IMR-90 (cell line): ENCODE results near the gene ERCC1. TPM values are rescaled to one million over a fixed set of nuclear protein-coding genes. Genes with fewer than 3 reads are reported as not detected.

Source experiments
- ATAC-seq: fragments of 200-7000 bp; cut with Tn5 transposase; 2 replicates; pipeline ENCODE4 v1.9.1; 2020; ENCODE audit warnings: low read depth, mild to moderate bottlenecking, moderate library complexity
- BruUV-seq: library from RNA; stranded (reverse); fragments of 400-500 nt; replicated peaks from 2 replicates; lab custom pipeline; 2021; lab: Mats Ljungman, UMichigan
- CTCF ChIA-PET: fragments of 300-600 bp; formaldehyde crosslinking; extraction: SDS; loops from one replicate; lab custom pipeline; 2021; ENCODE audit warnings: antibody characterized with exemption; lab: Yijun Ruan, JAX
- POLR2A ChIA-PET: fragments of 300-600 bp; sonication (Branson Sonifier 250); formaldehyde crosslinking; loops from one replicate; lab custom pipeline; 2022; ENCODE audit warnings: antibody characterized with exemption; ENCODE audit not compliant: unreplicated experiment; lab: Charles Lee
- DNase-seq: peaks from one replicate; pipeline ENCODE4 v3.0.0; 2013
- H2AFZ ChIP-seq: replicated peaks from 2 replicates; pipeline ENCODE3; 2013; ENCODE audit warnings: low read length, mild to moderate bottlenecking; ENCODE audit not compliant: poor library complexity
- H2AK5ac ChIP-seq: 2 replicates; pipeline ENCODE4 v1.6.1; 2013; ENCODE audit warnings: low read depth, low read length, inconsistent platforms
- H2AK9ac ChIP-seq: replicated peaks from 2 replicates; pipeline ENCODE3; 2013; ENCODE audit warnings: mild to moderate bottlenecking, low read depth, low read length, moderate library complexity; ENCODE audit not compliant: poor library complexity
- H2BK120ac ChIP-seq: 2 replicates; pipeline ENCODE4 v1.6.1; 2013; ENCODE audit warnings: low read depth, low read length, inconsistent platforms
- H2BK15ac ChIP-seq: 3 replicates; pipeline ENCODE4 v1.6.1; 2013; ENCODE audit warnings: low read depth, low read length, inconsistent platforms
- H2BK20ac ChIP-seq: 2 replicates; pipeline ENCODE4 v1.6.1; 2013; ENCODE audit warnings: low read depth, mild to moderate bottlenecking, inconsistent platforms, low read length, moderate library complexity
- H2BK5ac ChIP-seq: 2 replicates; pipeline ENCODE4 v1.6.1; 2013; ENCODE audit warnings: mild to moderate bottlenecking, low read depth, low read length, inconsistent platforms; ENCODE audit not compliant: poor library complexity, severe bottlenecking
- H3K14ac ChIP-seq: replicated peaks from 2 replicates; pipeline ENCODE4 v1.6.1; 2013; ENCODE audit warnings: low read depth, low read length, inconsistent platforms
- H3K18ac ChIP-seq: 2 replicates; pipeline ENCODE4 v1.6.1; 2013; ENCODE audit warnings: low read depth, low read length, control low read depth
- H3K23ac ChIP-seq: 2 replicates; pipeline ENCODE4 v1.6.1; 2013; ENCODE audit warnings: low read depth, low read length, inconsistent platforms
- H3K27ac ChIP-seq: 2 replicates; pipeline ENCODE4 v1.5.1; 2013; ENCODE audit warnings: mild to moderate bottlenecking, control low read depth, low read length; ENCODE audit not compliant: insufficient read depth
- H3K27me3 ChIP-seq: 2 replicates; pipeline ENCODE4 v1.6.1; 2013; ENCODE audit warnings: low read length; ENCODE audit not compliant: control insufficient read depth, insufficient read depth
- H3K36me3 ChIP-seq: 2 replicates; pipeline ENCODE4 v1.6.1; 2013; ENCODE audit warnings: low read length, mixed read lengths; ENCODE audit not compliant: control insufficient read depth, insufficient read depth
- H3K4ac ChIP-seq: 2 replicates; pipeline ENCODE4 v1.6.1; 2013; ENCODE audit warnings: low read depth, low read length, inconsistent platforms
- H3K4me1 ChIP-seq: 2 replicates; pipeline ENCODE4 v1.6.1; 2013; ENCODE audit warnings: low read length, mixed read lengths; ENCODE audit not compliant: control insufficient read depth, insufficient read depth
- H3K4me2 ChIP-seq: 2 replicates; pipeline ENCODE4 v1.6.1; 2013; ENCODE audit warnings: low read depth, mild to moderate bottlenecking, control low read depth, low read length, moderate library complexity
- H3K4me3 ChIP-seq: 2 replicates; pipeline ENCODE4 v1.5.1; 2013; ENCODE audit warnings: low read depth, mild to moderate bottlenecking, control low read depth, low read length, moderate library complexity; ENCODE audit not compliant: insufficient read depth
- H3K56ac ChIP-seq: 2 replicates; pipeline ENCODE4 v1.6.1; 2013; ENCODE audit warnings: low read length, inconsistent platforms; ENCODE audit not compliant: insufficient read depth; ENCODE audit errors: extremely low read depth
- H3K79me1 ChIP-seq, 2 experiments: 2 replicates each; pipeline ENCODE4 v1.6.1; 2013; ENCODE audit warnings: low read length in 2 of 2, inconsistent platforms in 1 of 2, low read depth in 1 of 2
- H3K9ac ChIP-seq: 2 replicates; pipeline ENCODE4 v1.6.1; 2013; ENCODE audit warnings: low read depth, low read length, control low read depth
- H3K9me1 ChIP-seq: 2 replicates; pipeline ENCODE4 v1.6.1; 2013; ENCODE audit warnings: low read length, inconsistent platforms; ENCODE audit not compliant: insufficient read depth
- H3K9me3 ChIP-seq: 2 replicates; pipeline ENCODE4 v1.6.1; 2013; ENCODE audit warnings: low read length; ENCODE audit not compliant: control insufficient read depth, insufficient read depth
- H4K20me1 ChIP-seq: 2 replicates; pipeline ENCODE4 v1.6.1; 2013; ENCODE audit warnings: low read length, inconsistent platforms; ENCODE audit not compliant: insufficient read depth
- H4K5ac ChIP-seq: 2 replicates; pipeline ENCODE4 v1.6.1; 2013; ENCODE audit warnings: mild to moderate bottlenecking, low read depth, low read length, control low read depth
- H4K8ac ChIP-seq, 2 experiments: 2 replicates each; pipeline ENCODE4 v1.6.1; 2013; ENCODE audit warnings: low read depth in 2 of 2, low read length in 2 of 2, control low read depth in 1 of 2, inconsistent platforms in 1 of 2
- H4K91ac ChIP-seq: 2 replicates; pipeline ENCODE4 v1.6.1; 2013; ENCODE audit warnings: low read depth, low read length, inconsistent platforms; ENCODE audit not compliant: insufficient read depth
- BHLHE40 ChIP-seq: fragments of 150-350 bp; IDR thresholded peaks from 2 replicates; pipeline ENCODE4 v1.6.1; 2016; ENCODE audit warnings: mild to moderate bottlenecking, low read depth, low read length
- CEBPB ChIP-seq: IDR thresholded peaks from 2 replicates; pipeline ENCODE4 v1.6.1; 2012; ENCODE audit warnings: low read depth, low read length, improper control_type of control experiment
- CHD1 ChIP-seq: IDR thresholded peaks from 2 replicates; pipeline ENCODE4 v1.6.1; 2012; ENCODE audit warnings: low read depth, low read length, improper control_type of control experiment
- FOS ChIP-seq: fragments of 150-350 bp; IDR thresholded peaks from 2 replicates; pipeline ENCODE4 v1.6.1; 2016; ENCODE audit warnings: low read depth, low read length
- MAFK ChIP-seq: IDR thresholded peaks from 2 replicates; pipeline ENCODE4 v1.6.1; 2012; ENCODE audit warnings: low read depth, low read length, improper control_type of control experiment
- MAZ ChIP-seq: IDR thresholded peaks from 2 replicates; pipeline ENCODE4 v1.6.1; 2012; ENCODE audit warnings: low read depth, mild to moderate bottlenecking, low read length, improper control_type of control experiment, moderate library complexity, borderline replicate concordance
- MXI1 ChIP-seq: IDR thresholded peaks from 2 replicates; pipeline ENCODE4 v1.6.1; 2012; ENCODE audit warnings: low read depth, mild to moderate bottlenecking, low read length, moderate library complexity, borderline replicate concordance
- NFE2L2 ChIP-seq: fragments of 150-350 bp; IDR thresholded peaks from 2 replicates; pipeline ENCODE4 v1.6.1; 2016; ENCODE audit warnings: low read depth, mild to moderate bottlenecking, low read length
- POLR2A ChIP-seq: IDR thresholded peaks from 2 replicates; pipeline ENCODE4 v1.6.1; 2012; ENCODE audit warnings: mild to moderate bottlenecking, low read depth, low read length
- RAD21 ChIP-seq: IDR thresholded peaks from 2 replicates; pipeline ENCODE4 v1.6.1; 2012; ENCODE audit warnings: low read length, improper control_type of control experiment
- RCOR1 ChIP-seq: IDR thresholded peaks from 2 replicates; pipeline ENCODE4 v1.6.1; 2012; ENCODE audit warnings: mild to moderate bottlenecking, low read length, improper control_type of control experiment; ENCODE audit not compliant: insufficient replicate concordance
- RFX5 ChIP-seq: IDR thresholded peaks from 2 replicates; pipeline ENCODE4 v1.8.0; 2012; ENCODE audit warnings: low read depth, mild to moderate bottlenecking, low read length, moderate library complexity
- WGBS, 2 experiments: methylation state at CpG; one replicate each; pipeline versions ENCODE4 v1.1.5 to v1.1.7; 2013; ENCODE audit warnings: missing lambda C conversion rate in 2 of 2; ENCODE audit not compliant: insufficient read length in 1 of 2; ENCODE audit errors: extremely low coverage in 2 of 2; 5-methylcytosine and 5-hydroxymethylcytosine counted together
- dilution Hi-C: fragments of 300-500 bp; cut with HindIII; formaldehyde crosslinking; loops from one replicate; pipeline ENCODE4 v1.14.3; 2018; ENCODE audit warnings: low sequenced_read_pairs; ENCODE audit not compliant: unreplicated experiment
- in situ Hi-C: fragments of 300-500 bp; cut with MboI; formaldehyde crosslinking; loops from 3 replicates; pipeline ENCODE4 v1.14.3; 2019; ENCODE audit warnings: low sequenced_read_pairs, inconsistent platforms, mixed read lengths
- intact Hi-C: fragments of 100-400 bp; cut with micrococcal nuclease; formaldehyde crosslinking; loops from 2 replicates; pipeline ENCODE4 v1.10.0; 2022
- polyA plus RNA-seq, 3 experiments: library from polyadenylated mRNA; depleted of rRNA; stranded (reverse); fragments of >200 nt; gene quantifications; 2 replicates each; pipeline ENCODE4 v1.2.3, GENCODE V29; 2012; ENCODE audit warnings: low replicate concordance in 1 of 3
- total RNA-seq: library from RNA; depleted of rRNA; stranded (reverse); fragments of >200 nt; gene quantifications from 2 replicates; pipeline ENCODE4 v1.2.3, GENCODE V29; 2012
- TF ChIP-seq, protein P1 (sequence below): fragments of 150-350 bp; IDR thresholded peaks from 2 replicates; pipeline ENCODE4 v1.6.1; 2017; ENCODE audit warnings: mild to moderate bottlenecking, antibody characterized with exemption, low read length, low read depth
- TF ChIP-seq, protein P2 (sequence below): conservative IDR thresholded peaks from 2 replicates; pipeline ENCODE4 v1.5.1; 2012; ENCODE audit warnings: mild to moderate bottlenecking, low read depth, low read length, improper control_type of control experiment

The ERCC1 gene
- total and polyA plus RNA-seq, 2 of the 4 experiments (the other 2 are of a cell fraction), result 84.2 to 132 TPM

DNA sequence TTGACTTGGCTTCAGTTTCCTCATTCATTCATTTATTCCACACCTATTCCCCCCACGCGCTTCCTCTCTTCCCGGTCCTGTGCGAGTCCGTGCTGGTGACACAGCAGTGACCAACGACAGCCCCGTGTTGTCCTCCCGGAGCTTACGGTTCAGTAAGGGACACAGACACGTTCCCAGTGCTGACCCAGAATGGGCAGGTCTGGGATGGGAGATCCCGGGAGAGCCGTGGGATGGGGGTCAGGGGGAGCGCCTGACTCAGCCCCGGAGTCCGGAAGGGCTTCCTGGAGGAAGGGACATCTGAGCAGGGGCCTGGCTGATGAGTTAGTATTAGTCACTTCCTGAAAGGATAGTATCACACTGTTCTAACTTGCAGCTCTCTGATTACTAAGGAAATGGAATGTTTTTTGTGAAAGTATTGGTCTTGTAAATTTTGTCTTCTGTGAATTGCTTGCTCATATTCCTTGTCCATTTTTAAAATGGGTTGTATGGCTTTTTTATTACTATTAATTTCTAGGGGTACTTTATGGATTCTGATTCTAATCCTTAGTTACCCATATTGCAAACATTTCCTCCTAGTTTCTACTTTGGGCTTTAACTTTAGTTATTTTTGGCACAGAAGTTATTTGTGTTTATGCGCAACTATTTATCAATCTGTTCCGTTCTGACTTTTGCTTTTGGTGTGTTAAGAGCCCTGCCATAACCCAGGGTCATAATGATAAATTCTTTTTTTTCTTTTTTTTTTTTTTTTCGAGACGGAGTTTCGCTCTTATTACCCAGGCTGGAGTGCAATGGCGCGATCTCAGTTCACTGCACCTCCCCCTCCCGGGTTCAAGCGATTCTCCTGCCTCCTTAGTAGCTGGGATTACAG is 708 bp upstream of the ERCC1 start:
- Histone ChIP-seq H2BK120ac (peak overlapping the region; percentile 96), H2AK9ac (peak overlapping the region; percentile 95), H3K23ac (peak overlapping the region; percentile 99), H3K9me3 (no peaks in the 10 kb centered on the region), H4K91ac (peak overlapping the region; percentile 98), H3K9ac (peak overlapping the region; percentile 82), H4K8ac (peak overlapping the region; percentile 91 to 99), H2BK5ac (peak overlapping the region; percentile 98), H3K18ac (peak overlapping the region; percentile 90), H2AK5ac (peak overlapping the region; percentile 99), H3K4me1 (peaks cover 8% of the 10 kb centered on the region), H3K27ac (peak overlapping the region; percentile 98), H2AFZ (peak overlapping the region; percentile 93), H4K5ac (peak overlapping the region; percentile 96), H3K56ac (peak overlapping the region; percentile 97), H3K79me1 (peaks cover 14 to 45% of the 10 kb centered on the region in 2 experiments), H3K4me3 (peak overlapping the region; percentile 70), H3K14ac (peak overlapping the region; percentile 98), H2BK15ac (peak overlapping the region; percentile 97), H4K20me1 (no peaks in the 10 kb centered on the region), H3K9me1 (no peaks in the 10 kb centered on the region; the same call in 1 of the 2 replicates), H3K4me2 (peak overlapping the region; percentile 93), H3K27me3 (no peaks in the 10 kb centered on the region), H3K36me3 (peaks cover 16% of the 10 kb centered on the region), H3K4ac (peak overlapping the region; percentile 99), H2BK20ac (peak overlapping the region; percentile 92)
- CTCF ChIA-PET, result interaction anchor here (1.0 to 1.5 kb wide), 3 partner anchors 15 to 61 kb away, joined by 4 to 7 read pairs (median 5); no protein-coding TSS in a partner anchor
- DNase-seq (peak; percentile 98), ATAC-seq (peak; percentile 54)
- TSS peak; percentile 92 for BruUV-seq
- dilution Hi-C loops, result no loop called here
- in situ Hi-C loops, result no loop called here
- 0% methylated on average over 5 of the region's 24 CpGs; no CpG with 5 or more reads in 1 of the 2 experiments for WGBS, 2 experiments
- POLR2A ChIA-PET, result interaction anchor here (0.6 kb wide), 1 partner anchor 206 kb away, joined by 8 read pairs; no protein-coding TSS in a partner anchor
- intact Hi-C loops, result loop anchor here (5.0 kb wide), 1 partner anchor 218 kb away; no protein-coding TSS in a partner anchor
- TF ChIP-seq CEBPB, result 0 out of 2 replicates have a peak, but pooled peaks have one; percentile 10
- peak; percentile 49 for TF ChIP-seq RCOR1
- TF ChIP-seq NFE2L2, result no peak
- peak; percentile 58; the same call in 1 of the 2 replicates for TF ChIP-seq BHLHE40
- no peak for TF ChIP-seq RFX5
- TF ChIP-seq MAFK, result 0 out of 2 replicates have a peak, but pooled peaks have one; percentile 38
- peak; percentile 66; the same call in 1 of the 2 replicates for TF ChIP-seq CHD1
- TF ChIP-seq, protein P1, sequence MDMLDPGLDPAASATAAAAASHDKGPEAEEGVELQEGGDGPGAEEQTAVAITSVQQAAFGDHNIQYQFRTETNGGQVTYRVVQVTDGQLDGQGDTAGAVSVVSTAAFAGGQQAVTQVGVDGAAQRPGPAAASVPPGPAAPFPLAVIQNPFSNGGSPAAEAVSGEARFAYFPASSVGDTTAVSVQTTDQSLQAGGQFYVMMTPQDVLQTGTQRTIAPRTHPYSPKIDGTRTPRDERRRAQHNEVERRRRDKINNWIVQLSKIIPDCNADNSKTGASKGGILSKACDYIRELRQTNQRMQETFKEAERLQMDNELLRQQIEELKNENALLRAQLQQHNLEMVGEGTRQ, result peak; percentile 36
- peak; percentile 92 for TF ChIP-seq MAZ
- peak; percentile 85 for TF ChIP-seq POLR2A
- TF ChIP-seq, protein P2, sequence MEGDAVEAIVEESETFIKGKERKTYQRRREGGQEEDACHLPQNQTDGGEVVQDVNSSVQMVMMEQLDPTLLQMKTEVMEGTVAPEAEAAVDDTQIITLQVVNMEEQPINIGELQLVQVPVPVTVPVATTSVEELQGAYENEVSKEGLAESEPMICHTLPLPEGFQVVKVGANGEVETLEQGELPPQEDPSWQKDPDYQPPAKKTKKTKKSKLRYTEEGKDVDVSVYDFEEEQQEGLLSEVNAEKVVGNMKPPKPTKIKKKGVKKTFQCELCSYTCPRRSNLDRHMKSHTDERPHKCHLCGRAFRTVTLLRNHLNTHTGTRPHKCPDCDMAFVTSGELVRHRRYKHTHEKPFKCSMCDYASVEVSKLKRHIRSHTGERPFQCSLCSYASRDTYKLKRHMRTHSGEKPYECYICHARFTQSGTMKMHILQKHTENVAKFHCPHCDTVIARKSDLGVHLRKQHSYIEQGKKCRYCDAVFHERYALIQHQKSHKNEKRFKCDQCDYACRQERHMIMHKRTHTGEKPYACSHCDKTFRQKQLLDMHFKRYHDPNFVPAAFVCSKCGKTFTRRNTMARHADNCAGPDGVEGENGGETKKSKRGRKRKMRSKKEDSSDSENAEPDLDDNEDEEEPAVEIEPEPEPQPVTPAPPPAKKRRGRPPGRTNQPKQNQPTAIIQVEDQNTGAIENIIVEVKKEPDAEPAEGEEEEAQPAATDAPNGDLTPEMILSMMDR, result no peak
- no peak for TF ChIP-seq RAD21
- TF ChIP-seq FOS, result peak; percentile 96
- TF ChIP-seq MXI1, result no peak
